Upper lobe of left lung (tissue), 6 donors: ENCODE results near the gene PTPRZ1. TPM values are rescaled to one million over a fixed set of nuclear protein-coding genes. Genes with fewer than 3 reads are reported as not detected.

Experiments used
- ATAC-seq, 2 donors: fragments of 200-7000 bp; cut with Tn5 transposase; one replicate each; pipeline ENCODE4 v1.9.1; 2022; ENCODE audit warnings: mild to moderate bottlenecking in 2 of 2, moderate library complexity in 2 of 2; ENCODE audit not compliant: low FRiP score in 2 of 2
- DNase-seq, 2 donors: peaks; one replicate each; pipeline ENCODE4 v3.0.0-alpha.2; 2019 to 2020
- H3K27ac ChIP-seq, 4 donors: fragments of 200-600 bp; sonication (generic); one replicate each; pipeline ENCODE4 v1.5.1; 2016 to 2019
- H3K27me3 ChIP-seq, 4 donors: fragments of 200-600 bp; sonication (generic); one replicate each; pipeline ENCODE4 v1.5.1; 2017 to 2019
- H3K36me3 ChIP-seq, 4 donors: fragments of 200-600 bp; sonication (generic); one replicate each; pipeline ENCODE4 v1.5.1; 2016 to 2019
- H3K4me1 ChIP-seq, 4 donors: fragments of 200-600 bp; sonication (generic); one replicate each; pipeline ENCODE4 v1.5.1; 2018 to 2019
- H3K4me3 ChIP-seq, 4 donors: fragments of 200-600 bp; sonication (generic); one replicate each; pipeline ENCODE4 v1.5.1; 2017 to 2019; ENCODE audit warnings: mild to moderate bottlenecking in 2 of 4, moderate library complexity in 1 of 4
- H3K9me3 ChIP-seq, 4 donors: fragments of 200-600 bp; sonication (generic); one replicate each; pipeline ENCODE4 v1.5.1; 2018 to 2019
- EP300 ChIP-seq, 4 donors: sonication (generic); formaldehyde crosslinking; IDR thresholded peaks; one replicate each; pipeline ENCODE4 v1.5.1; 2017; ENCODE audit warnings: antibody characterized with exemption in 4 of 4, control low read depth in 2 of 4
- POLR2A ChIP-seq, 4 donors: fragments of 450-650 bp; IDR thresholded peaks; one replicate each; pipeline ENCODE4 v1.5.1; 2016 to 2017; ENCODE audit warnings: antibody characterized with exemption in 4 of 4, mild to moderate bottlenecking in 2 of 4
- POLR2AphosphoS5 ChIP-seq, 2 donors: sonication (generic); formaldehyde crosslinking; IDR thresholded peaks; one replicate each; pipeline ENCODE4 v1.5.1; 2017; ENCODE audit warnings: antibody characterized with exemption in 2 of 2
- WGBS, 2 donors: methylation state at CpG; one replicate each; pipeline ENCODE4 v1.1.5; 2017 to 2018; 5-methylcytosine and 5-hydroxymethylcytosine counted together
- total RNA-seq, 6 donors: library from RNA; depleted of rRNA in 4 of 6; stranded (reverse); fragments of >200 nt in 4 of 6; gene quantifications; one replicate each; pipeline versions ENCODE4 v1.1.0 to v1.2.1, GENCODE V29; 2016 to 2021
- TF ChIP-seq, protein P1 (sequence below), 6 experiments: fragments of 450-650 bp in 4 of 6; fragments of 200-600 bp in 2 of 6; sonication (generic) in 2 of 6; IDR thresholded peaks; one replicate each; pipeline ENCODE4 v1.5.1; 2016 to 2019; ENCODE audit warnings: antibody characterized with exemption in 6 of 6
- donor health status: DM: no; HTN: no; CAD: no; lungs with moderate emphysema.
- donor health status: DM: no; HTN: yes; CAD: no; lungs with severe emphysema.

Gene PTPRZ1
- total RNA-seq, 6 donors from 2014 or later, result 0.57 to 7.2 (median 1.2) TPM

- ATAC-seq, result no peak
- TF ChIP-seq POLR2AphosphoS5 (IDR thresholded peaks at IDR 0.05) (no peak), POLR2A (IDR thresholded peaks at IDR 0.05) (no peak), EP300 (IDR thresholded peaks at IDR 0.05) (no peak)
- TF ChIP-seq, protein P1, sequence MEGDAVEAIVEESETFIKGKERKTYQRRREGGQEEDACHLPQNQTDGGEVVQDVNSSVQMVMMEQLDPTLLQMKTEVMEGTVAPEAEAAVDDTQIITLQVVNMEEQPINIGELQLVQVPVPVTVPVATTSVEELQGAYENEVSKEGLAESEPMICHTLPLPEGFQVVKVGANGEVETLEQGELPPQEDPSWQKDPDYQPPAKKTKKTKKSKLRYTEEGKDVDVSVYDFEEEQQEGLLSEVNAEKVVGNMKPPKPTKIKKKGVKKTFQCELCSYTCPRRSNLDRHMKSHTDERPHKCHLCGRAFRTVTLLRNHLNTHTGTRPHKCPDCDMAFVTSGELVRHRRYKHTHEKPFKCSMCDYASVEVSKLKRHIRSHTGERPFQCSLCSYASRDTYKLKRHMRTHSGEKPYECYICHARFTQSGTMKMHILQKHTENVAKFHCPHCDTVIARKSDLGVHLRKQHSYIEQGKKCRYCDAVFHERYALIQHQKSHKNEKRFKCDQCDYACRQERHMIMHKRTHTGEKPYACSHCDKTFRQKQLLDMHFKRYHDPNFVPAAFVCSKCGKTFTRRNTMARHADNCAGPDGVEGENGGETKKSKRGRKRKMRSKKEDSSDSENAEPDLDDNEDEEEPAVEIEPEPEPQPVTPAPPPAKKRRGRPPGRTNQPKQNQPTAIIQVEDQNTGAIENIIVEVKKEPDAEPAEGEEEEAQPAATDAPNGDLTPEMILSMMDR (IDR thresholded peaks at IDR 0.05), result no peak
These were observed 88.3 kb downstream of the PTPRZ1 start for GRCh38 chr7:121961089-121961867.

DNA sequence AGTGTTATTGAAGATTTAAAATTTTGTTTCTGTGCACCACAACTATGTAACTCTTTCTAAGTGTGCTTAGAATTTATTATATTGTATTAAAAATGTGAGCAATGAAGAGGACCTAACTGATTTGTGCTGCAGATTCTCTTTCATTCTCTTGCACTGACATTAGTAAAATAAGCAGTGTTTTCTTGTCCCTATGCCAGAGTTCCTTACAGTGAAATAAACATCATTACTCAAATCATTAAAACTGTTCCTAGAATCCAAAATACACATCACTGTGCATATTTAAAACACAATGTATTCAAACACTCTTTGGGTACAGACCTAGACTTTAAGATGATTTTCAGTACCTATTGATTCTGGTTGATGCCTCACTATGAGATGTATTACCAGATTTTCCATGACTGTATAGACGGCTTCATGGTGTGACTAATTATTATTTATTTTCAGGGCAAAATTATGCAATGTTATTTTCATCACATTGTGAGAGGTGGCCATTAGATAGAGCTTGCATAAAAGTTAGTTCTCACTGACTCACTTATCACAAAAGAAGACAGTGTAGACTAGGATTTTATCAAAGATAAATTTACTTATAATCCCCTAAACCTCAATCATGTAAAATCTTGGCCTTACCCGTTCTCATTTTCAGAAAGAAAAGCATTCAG, 93.4 kb downstream of the PTPRZ1 start:
- WGBS, 2 donors, result 65 to 66% methylated on average over 2 of the region's 2 CpGs
- H3K9me3 ChIP-seq, result no peaks in the 10 kb centered on the region
- no peak overlapping the region for H3K4me3 ChIP-seq
- no peak for ATAC-seq
- no peaks in the 10 kb centered on the region for H3K27me3 ChIP-seq
- TF ChIP-seq EP300 (IDR thresholded peaks at IDR 0.05), result no peak
- TF ChIP-seq, protein P1 (IDR thresholded peaks at IDR 0.05), result no peak
- TF ChIP-seq POLR2A (IDR thresholded peaks at IDR 0.05), result no peak
- TF ChIP-seq POLR2AphosphoS5 (IDR thresholded peaks at IDR 0.05), result no peak
- no peak overlapping the region for H3K27ac ChIP-seq
- no peaks in the 10 kb centered on the region for H3K4me1 ChIP-seq
- no peak for DNase-seq
- no peaks in the 10 kb centered on the region for H3K36me3 ChIP-seq

More at GRCh38 chr7:121961089-121961867, 88.3 kb downstream of the PTPRZ1 start:
- DNase-seq, result no peak
- Histone ChIP-seq H3K36me3 (no peaks in the 10 kb centered on the region), H3K4me1 (no peaks in the 10 kb centered on the region), H3K27me3 (no peaks in the 10 kb centered on the region), H3K9me3 (no peaks in the 10 kb centered on the region), H3K27ac (no peak overlapping the region), H3K4me3 (no peak overlapping the region)
- WGBS, 2 donors, result 88% methylated on average over 5 of the region's 5 CpGs

DNA sequence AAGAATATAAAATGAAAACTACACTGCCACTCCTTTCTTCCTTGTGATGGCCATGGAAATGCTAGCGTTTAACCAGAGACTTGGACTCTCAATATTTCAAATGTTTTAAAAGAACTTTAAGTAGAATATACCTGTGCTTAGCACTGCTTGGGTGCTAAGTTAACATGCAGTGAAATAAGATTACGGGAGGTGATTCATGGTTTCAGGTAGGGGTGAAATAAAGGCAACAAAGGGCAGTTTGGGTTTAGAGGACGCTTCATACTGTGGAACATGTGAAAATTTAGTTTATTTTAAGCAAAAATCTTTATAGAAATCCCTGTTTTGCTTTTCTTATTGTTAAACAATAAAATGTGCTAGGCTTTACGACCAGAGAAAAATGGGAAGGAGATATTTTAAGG, 94.0 kb downstream of the PTPRZ1 start:
- Histone ChIP-seq H3K9me3 (no peaks in the 10 kb centered on the region), H3K4me1 (no peaks in the 10 kb centered on the region), H3K36me3 (no peaks in the 10 kb centered on the region), H3K27me3 (no peaks in the 10 kb centered on the region), H3K4me3 (no peak overlapping the region), H3K27ac (no peak overlapping the region)
- TF ChIP-seq POLR2A (IDR thresholded peaks at IDR 0.05), result no peak
- TF ChIP-seq POLR2AphosphoS5 (IDR thresholded peaks at IDR 0.05), result no peak
- no peak for TF ChIP-seq EP300 (IDR thresholded peaks at IDR 0.05)
- TF ChIP-seq, protein P1 (IDR thresholded peaks at IDR 0.05), result no peak
- DNase-seq (no peak), ATAC-seq (no peak)
- WGBS, 2 donors, result 79% methylated on average over 4 of the region's 4 CpGs

- no peak for TF ChIP-seq POLR2A (IDR thresholded peaks at IDR 0.05)
- TF ChIP-seq, protein P1 (IDR thresholded peaks at IDR 0.05), result no peak
- 69 to 85% methylated on average over 1 of the region's 1 CpG for WGBS, 2 donors
- no peak overlapping the region for H3K27ac ChIP-seq
- no peak for ATAC-seq
- H3K9me3 ChIP-seq, result no peaks in the 10 kb centered on the region
- H3K36me3 ChIP-seq, result no peaks in the 10 kb centered on the region
- H3K4me3 ChIP-seq, result no peak overlapping the region
- no peaks in the 10 kb centered on the region for H3K4me1 ChIP-seq
- no peaks in the 10 kb centered on the region for H3K27me3 ChIP-seq
- DNase-seq, result no peak
These were observed 112.6 kb downstream of the PTPRZ1 start for GRCh38 chr7:121985476-121986030.
